Ovary (tissue), 9 donors: ENCODE results near the gene PHF14. TPM values are rescaled to one million over a fixed set of nuclear protein-coding genes. Genes with fewer than 3 reads are reported as not detected.
A peak's percentile ranks its signal among the peaks of the same experiment; 100 is the strongest.
"Not testable (repeated sequence)": the region's sequence is repeated elsewhere in the genome, so short reads cannot be mapped to it uniquely, and the experiment has no call there.

Source experiments
- DNase-seq, 5 donors: peaks; one replicate each; pipeline ENCODE4 v3.0.0-alpha.2; 2019 to 2020
- H3K27ac ChIP-seq, 2 donors: fragments of 200-600 bp; one replicate each; pipeline versions ENCODE4 v1.5.1 to v1.8.0; 2019 to 2022
- H3K27me3 ChIP-seq: fragments of 200-600 bp; one replicate; pipeline ENCODE4 v1.8.0; 2022
- H3K36me3 ChIP-seq: fragments of 200-600 bp; sonication (generic); one replicate; pipeline ENCODE4 v1.5.1; 2019
- H3K4me1 ChIP-seq: one replicate; pipeline ENCODE4 v1.8.1; 2013; ENCODE audit warnings: mild to moderate bottlenecking, moderate library complexity; ENCODE audit not compliant: insufficient read depth
- H3K4me3 ChIP-seq: fragments of 200-600 bp; sonication (generic); one replicate; pipeline ENCODE4 v1.5.1; 2017
- H3K9me3 ChIP-seq, 2 donors: fragments of 200-600 bp in 1 of 2; sonication (generic) in 1 of 2; one replicate each; pipeline versions ENCODE4 v1.5.1 to v1.8.1; 2013 to 2019; ENCODE audit warnings: mild to moderate bottlenecking in 1 of 2, moderate library complexity in 1 of 2
- CTCF ChIP-seq, 3 donors: fragments of 450-650 bp in 2 of 3; fragments of 200-600 bp in 1 of 3; IDR thresholded peaks; one replicate each; pipeline versions ENCODE4 v1.5.1 to v1.8.0; 2016 to 2022; ENCODE audit warnings: antibody characterized with exemption in 3 of 3, mild to moderate bottlenecking in 1 of 3
- EP300 ChIP-seq: sonication (generic); formaldehyde crosslinking; IDR thresholded peaks from one replicate; pipeline ENCODE4 v1.6.1; 2017; ENCODE audit warnings: antibody characterized with exemption
- POLR2A ChIP-seq: fragments of 450-650 bp; IDR thresholded peaks from one replicate; pipeline ENCODE4 v1.6.1; 2017; ENCODE audit warnings: antibody characterized with exemption, mild to moderate bottlenecking, moderate library complexity
- WGBS, 3 donors: extraction: QIAGEN DNeasy Blood & Tissue Kit in 1 of 3; methylation state at CpG; one replicate each; pipeline versions ENCODE4 v1.1.5 to v1.1.7; 2013 to 2017; 5-methylcytosine and 5-hydroxymethylcytosine counted together
- intact Hi-C, 4 donors: fragments of 100-400 bp; cut with DNase I; formaldehyde crosslinking; loops; one replicate each; pipeline versions ENCODE4 v1.11.0 to v1.15.1; 2022 to 2023
- polyA plus RNA-seq, 2 donors: library from polyadenylated mRNA; stranded (reverse); fragments of 200-250 nt in 1 of 2; fragments of 350-450 nt in 1 of 2; fragmentation: Illumina TruSeq in 1 of 2; extraction: RNeasy Lipid Tissue Mini Kit (QIAGEN cat#74804) in 1 of 2; gene quantifications; one replicate each; pipeline ENCODE4 v1.2.3, GENCODE V29; 2013 to 2014
- total RNA-seq, 7 donors: library from RNA; depleted of rRNA in 2 of 7; stranded (reverse); fragments of >200 nt in 2 of 7; fragmentation: NEBNext Ultra II Directional in 3 of 7; extraction: Animal tissue kit (Norgen Biotek cat#: 25700) in 3 of 7; gene quantifications; one replicate each; pipeline versions ENCODE4 v1.1.0 to v1.2.4, GENCODE V29; 2016 to 2023
- donor health status: DM: no; HTN: no; CAD: no; lungs with moderate emphysema.
- donor health status: DM: no; HTN: no; CAD: no.
- donor health status: Bipolar disorder and iron deficiency.
- donor health status: DM: yes; HTN: yes; CAD: no.
- donor health status: DM: no; HTN: no; CAD: no.
- donor health status: DM: yes; HTN: yes; CAD: no.

PHF14 gene
- total and polyA plus RNA-seq, 9 donors = 20.2 to 41.8 (median 32.0) TPM

DNA sequence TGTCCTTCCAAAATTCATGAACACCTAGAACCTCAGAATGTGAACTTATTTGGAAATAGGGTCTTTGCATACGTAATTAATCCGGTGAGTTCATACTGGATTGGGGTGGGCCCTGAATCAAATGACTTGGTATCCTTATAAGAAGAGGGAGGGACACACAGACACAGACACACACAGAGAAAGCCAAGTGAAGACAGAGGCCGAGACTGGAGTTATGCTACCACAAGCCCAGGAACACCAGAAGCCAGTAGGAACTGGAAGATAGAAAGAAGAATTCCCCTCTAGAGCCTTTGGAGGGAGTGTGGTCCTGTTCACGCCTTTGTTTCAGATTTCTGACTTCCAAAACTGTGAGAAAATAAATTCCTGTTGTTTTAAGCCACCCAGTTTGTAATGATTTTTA, 17.1 kb upstream of the PHF14 start:
- intact Hi-C loops = no loop called here
- H3K4me1 ChIP-seq = no peaks in the 10 kb centered on the region
- no peaks in the 10 kb centered on the region for H3K36me3 ChIP-seq
- H3K27me3 ChIP-seq = no peaks in the 10 kb centered on the region
- H3K4me3 ChIP-seq = no peak overlapping the region
- 86 to 90% (median 86%) methylated on average over 4 of the region's 4 CpGs for WGBS, 3 donors
- no peak overlapping the region for H3K27ac ChIP-seq
- no peaks in the 10 kb centered on the region for H3K9me3 ChIP-seq
- no peak for TF ChIP-seq EP300
- TF ChIP-seq POLR2A = no peak
- no peak for TF ChIP-seq CTCF (IDR thresholded peaks at IDR 0.05)
- DNase-seq = no peak

DNA sequence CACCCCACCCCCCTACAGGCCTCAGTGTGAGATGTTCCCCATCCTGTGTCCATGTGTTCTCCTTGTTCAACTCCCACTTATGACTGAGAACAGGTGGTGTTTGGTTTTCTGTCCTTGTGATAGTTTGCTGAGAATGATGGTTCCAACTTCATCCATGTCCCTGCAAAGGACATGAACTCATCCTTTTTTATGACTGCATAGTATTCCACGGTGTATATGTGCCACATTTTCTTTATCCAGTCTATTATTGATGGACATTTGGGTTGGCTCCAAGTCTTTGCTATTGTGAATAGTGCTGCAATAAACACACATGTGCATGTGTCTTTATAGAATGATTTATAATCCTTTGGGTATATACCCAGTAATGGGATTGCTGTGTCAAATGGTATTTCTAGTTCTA, 13.4 kb upstream of the PHF14 start:
- DNase-seq, H3K27me3 ChIP-seq, H3K4me3 ChIP-seq, H3K36me3 ChIP-seq, intact Hi-C loops, H3K27ac ChIP-seq, H3K4me1 ChIP-seq, H3K9me3 ChIP-seq: not testable (repeated sequence)
- WGBS, 3 donors = 82 to 100% (median 90%) methylated on average over 1 of the region's 1 CpG

GRCh38 chr7:10965016-10965415, 8.7 kb upstream of the PHF14 start:
- H3K9me3 ChIP-seq, H3K27me3 ChIP-seq, intact Hi-C loops, DNase-seq, H3K36me3 ChIP-seq, H3K4me3 ChIP-seq, H3K27ac ChIP-seq, H3K4me1 ChIP-seq: not testable (repeated sequence)
- 93 to 95% (median 95%) methylated on average over 4 of the region's 4 CpGs for WGBS, 3 donors

DNA sequence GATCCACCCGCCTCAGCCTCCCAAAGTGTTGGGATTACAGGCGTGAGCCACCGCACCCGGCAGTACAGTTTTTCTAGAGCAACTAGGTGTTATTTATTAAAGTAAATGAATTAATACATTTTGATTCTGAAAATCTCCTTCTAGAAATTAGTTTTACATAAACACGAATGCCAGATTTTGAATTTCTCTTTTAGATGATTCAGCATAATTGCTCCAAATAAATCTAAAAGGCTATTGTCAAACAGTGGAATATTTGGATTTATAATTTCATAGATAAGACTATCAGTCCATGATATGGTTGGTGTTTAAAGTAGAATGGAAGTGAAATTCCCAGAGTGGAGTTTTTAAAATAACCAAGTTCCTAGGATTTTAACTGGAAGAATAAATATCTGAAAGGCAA, 1.5 kb upstream of the PHF14 start:
- H3K27ac ChIP-seq = no peak overlapping the region
- WGBS, 3 donors = 91 to 94% (median 91%) methylated on average over 5 of the region's 5 CpGs
- no peak for DNase-seq
- no peaks in the 10 kb centered on the region for H3K27me3 ChIP-seq
- H3K4me3 ChIP-seq = no peak overlapping the region
- no peaks in the 10 kb centered on the region for H3K9me3 ChIP-seq
- H3K36me3 ChIP-seq = no peaks in the 10 kb centered on the region
- intact Hi-C loops = no loop called here
- TF ChIP-seq CTCF (IDR thresholded peaks at IDR 0.05) = no peak
- TF ChIP-seq EP300 = no peak
- TF ChIP-seq POLR2A = no peak
- no peaks in the 10 kb centered on the region for H3K4me1 ChIP-seq

DNA sequence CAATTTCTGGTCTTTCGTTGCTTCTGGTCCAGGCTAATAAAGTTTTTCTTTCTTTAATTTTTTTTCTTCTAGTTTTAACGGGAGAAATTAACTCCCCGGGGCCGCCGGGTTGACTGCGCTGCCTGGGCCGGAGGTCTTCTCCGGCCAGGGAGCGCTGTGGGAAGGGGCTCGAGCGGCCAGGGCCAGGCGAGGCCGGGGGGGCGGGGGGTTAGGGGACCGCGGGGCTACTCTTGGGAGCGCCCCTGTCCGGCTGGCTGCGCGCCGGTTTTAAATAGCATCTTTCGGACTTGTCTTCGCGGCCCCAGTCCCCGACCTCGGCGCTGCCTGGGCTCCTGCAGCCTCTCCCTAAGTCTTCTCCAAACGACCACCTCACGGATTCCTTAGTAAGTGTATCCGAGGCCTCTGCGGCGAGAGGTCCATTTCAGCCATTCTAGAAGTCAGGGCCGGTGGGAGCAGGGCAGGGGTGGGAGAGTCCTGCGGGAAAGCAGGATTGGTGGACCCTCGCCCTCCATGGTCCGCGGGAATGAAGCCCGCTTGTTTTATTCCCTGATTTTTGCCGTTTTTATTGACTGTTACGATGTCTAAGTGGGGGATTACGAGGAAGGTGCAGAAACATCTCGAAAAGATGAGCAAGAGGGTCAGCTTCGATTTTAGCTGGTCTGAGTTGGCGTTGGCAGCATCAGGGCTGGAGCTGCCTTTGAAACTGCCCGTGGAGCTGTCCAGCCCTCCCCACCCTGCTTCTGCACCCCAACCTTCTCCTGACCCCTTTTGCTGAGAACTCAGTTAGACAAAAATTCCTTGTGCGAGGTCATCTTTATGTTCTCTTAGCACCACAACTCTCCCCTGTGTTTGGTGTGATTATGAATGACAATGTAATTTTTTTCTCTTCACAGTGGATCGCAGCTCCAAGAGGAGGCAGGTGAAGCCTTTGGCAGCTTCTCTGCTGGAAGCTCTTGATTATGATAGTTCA, 555 bp downstream of the PHF14 start:
- H3K4me1 ChIP-seq = no peaks in the 10 kb centered on the region
- H3K36me3 ChIP-seq = no peaks in the 10 kb centered on the region
- H3K27me3 ChIP-seq = no peaks in the 10 kb centered on the region
- intact Hi-C loops = no loop called here
- H3K4me3 ChIP-seq = peak overlapping the region; percentile 94
- TF ChIP-seq POLR2A = no peak
- TF ChIP-seq EP300 = no peak
- no peak for TF ChIP-seq CTCF (IDR thresholded peaks at IDR 0.05)
- no peaks in the 10 kb centered on the region for H3K9me3 ChIP-seq
- DNase-seq = peak in 3 of 5 donors; percentile 15 to 67 (median 28)
- peak overlapping the region in 1 of 2 donors; percentile 29 for H3K27ac ChIP-seq
- WGBS, 3 donors = 0 to 1% (median 0%) methylated on average over 44 to 47 of the region's 47 CpGs
